GM18520 (cell line): ENCODE results near the gene YY1.
"Not testable (repeated sequence)": the region's sequence is repeated elsewhere in the genome, so short reads cannot be mapped to it uniquely, and the experiment has no call there.

Experiments used
- ATAC-seq: cut with Tn5 transposase; IDR thresholded peaks from one replicate; pipeline ENCODE4 v1.9.1; 2021; ENCODE audit not compliant: unreplicated experiment

The YY1 gene

DNA sequence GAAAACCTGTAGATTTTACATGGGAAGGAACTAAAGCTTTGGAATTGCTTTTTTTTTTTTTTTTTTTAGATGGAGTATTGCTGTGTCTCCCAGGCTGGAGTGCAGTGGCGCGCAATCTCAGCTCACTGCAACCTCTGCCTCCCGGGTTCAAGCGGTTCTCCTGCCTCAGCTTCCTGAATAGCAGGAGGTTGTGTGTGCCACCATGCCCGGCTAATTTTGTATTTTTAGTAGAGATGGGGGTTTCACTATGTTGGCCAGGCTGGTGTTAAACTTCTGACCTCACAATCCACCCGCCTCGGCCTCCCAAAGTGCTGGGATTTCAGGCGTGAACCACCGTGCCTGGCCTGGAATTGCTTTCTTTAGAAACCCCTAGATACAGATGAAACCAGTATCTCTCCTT lies 44.5 kb downstream of the YY1 start:
- not testable (repeated sequence) for ATAC-seq

- ATAC-seq, result no peak
These were observed 45.3 kb downstream of the YY1 start for GRCh38 chr14:100283984-100284881.

GRCh38 chr14:100285021-100285912 lies 46.3 kb downstream of the YY1 start:
- peak; percentile 81 for ATAC-seq

DNA sequence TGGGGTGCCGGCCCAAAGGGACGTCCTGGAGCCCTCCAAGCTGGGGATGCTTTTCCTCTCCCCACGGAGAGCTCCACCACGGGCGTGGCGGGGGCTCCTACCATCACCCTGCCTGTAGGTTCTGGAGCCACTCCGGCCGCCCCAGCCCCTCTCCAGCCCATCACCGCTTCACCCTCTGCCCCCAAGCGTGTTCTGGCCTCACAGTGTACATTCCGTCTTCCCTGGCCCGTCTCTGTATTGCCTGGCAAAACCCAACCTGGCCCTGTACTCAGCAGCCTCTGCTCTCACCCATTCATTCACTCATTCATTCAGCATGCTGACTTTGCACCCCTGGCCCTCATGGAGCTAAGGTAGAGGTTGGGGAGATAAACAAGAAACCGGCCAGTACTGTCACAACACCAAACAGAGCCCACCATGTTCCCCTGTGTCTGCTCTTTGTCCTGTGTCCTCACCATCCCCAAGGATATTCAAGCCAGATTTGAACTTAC lies 47.0 kb downstream of the YY1 start:
- ATAC-seq, result no peak

DNA sequence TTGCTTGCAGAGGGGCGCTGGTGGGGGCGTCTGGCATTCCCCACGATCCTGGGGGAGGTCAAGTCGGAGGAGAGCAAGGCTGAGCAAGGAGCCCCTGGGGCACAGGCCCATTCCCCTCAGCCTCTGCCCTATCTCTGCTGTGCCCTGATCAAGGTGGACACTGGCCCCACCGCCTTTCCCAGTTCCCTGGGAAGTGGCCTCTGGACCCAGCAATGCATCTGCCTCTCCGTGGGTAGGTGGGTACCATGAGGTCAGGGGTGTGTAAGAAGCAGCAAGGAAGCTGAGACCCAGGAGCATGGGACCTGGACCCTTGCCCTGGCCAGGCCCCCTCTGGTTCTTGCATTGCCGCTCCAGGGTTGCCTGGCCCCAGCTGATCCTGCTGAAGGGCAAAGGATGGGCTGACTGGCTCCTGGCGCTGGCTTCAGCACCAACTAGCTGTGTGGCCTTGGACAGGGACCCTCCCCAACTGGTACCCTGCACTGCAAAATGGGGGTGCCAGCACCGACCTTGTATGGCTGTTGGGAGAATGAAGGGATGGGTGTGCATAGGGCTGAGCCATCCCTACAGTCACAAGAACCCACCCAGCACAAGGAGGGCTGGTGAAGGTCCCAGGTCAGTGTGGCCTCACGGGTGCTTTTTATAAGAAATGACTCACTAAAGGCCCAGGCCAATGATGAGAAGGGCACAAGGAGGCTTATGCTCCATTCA lies 47.7 kb downstream of the YY1 start:
- no peak for ATAC-seq

DNA sequence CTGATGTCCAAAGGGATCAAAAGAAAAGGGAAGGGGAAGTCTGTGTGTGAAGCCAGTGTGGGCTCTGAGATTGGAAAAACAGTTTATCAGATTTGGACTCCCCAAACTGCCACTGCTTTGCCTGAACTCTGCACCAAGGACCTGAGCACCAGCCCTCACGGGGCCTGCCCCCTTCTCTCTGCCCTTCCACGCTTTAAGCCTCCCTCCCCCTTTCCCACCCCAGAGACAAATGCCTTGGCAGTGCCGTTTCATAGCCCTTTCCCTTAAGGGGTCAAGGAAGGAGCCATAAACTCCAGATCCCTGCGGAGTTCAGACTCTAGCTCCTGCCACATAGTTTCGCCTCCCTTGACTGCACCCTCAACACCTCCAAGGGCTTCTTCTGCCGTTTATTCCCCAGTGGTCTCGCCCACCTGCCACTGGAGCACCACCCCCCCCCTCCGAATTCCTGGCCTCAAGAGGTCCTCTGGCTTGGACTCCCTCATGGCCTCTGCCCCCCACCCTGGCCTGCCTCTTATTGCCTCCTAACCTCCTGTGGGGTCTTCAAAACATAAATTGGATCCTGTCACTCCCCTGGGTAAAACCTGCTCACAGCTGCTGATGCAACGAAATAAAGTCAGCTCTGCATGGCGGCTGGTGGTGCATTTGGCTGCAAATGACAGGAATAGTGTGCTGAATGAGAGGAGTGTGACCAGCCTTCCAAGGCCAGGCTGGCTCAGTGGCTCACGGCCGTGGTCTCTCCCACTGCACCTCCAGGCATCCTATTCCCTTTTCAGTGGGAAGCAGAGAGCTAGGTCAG lies 48.5 kb downstream of the YY1 start:
- ATAC-seq, result no peak

DNA sequence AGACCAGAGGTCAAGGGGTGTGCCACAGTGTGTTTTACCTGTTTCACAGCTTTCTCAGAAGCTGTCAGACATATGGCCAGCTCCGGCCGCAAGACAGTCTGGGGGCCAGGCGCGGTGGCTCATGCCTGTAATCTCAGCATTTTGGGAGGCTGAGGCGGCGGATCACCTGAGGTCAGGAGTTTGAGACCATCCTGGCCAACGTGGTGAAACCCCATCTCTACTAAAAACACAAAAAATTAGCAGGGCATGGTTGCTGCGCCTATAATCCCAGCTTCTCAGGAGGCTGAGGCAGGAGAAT lies 49.0 kb downstream of the YY1 start:
- ATAC-seq, result not testable (repeated sequence)

DNA sequence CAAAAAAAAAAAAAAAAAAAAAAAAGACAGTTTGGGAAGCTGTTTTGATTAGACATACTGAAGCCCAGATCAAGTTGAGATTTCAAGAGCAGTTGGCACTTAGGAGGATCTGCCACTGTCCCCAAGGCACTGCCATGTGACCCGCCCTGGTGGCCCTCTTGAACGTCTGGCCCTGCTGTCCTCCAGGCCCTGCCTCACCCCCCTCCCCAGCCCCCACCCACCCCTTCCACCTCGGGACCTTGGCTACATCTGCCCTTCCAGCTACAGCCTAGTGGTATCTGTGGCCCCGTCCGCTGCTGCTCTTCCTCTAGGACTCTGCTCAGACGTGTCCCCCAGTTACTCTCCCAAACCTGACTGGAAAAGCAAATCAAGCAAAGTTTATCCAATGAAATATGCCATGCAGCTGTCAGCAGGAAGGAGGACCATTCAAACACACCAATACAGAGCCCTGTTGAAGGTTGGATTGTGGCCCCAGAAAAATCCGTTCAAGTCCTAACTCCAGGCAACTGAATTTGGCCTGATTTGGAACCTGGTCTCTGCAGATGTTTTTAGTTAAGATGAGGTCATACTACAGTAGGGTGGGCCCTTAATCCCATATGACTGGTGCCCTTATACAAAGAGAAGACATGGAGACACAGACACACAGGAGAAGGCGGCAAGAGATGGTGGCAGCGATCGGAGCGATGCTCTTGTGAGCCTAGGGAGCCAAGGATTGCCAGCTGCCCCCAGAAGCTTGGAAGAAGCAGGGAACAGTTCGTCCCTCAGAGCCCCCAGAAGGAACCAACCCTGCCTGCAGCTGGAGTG lies 49.6 kb downstream of the YY1 start:
- ATAC-seq, result no peak

DNA sequence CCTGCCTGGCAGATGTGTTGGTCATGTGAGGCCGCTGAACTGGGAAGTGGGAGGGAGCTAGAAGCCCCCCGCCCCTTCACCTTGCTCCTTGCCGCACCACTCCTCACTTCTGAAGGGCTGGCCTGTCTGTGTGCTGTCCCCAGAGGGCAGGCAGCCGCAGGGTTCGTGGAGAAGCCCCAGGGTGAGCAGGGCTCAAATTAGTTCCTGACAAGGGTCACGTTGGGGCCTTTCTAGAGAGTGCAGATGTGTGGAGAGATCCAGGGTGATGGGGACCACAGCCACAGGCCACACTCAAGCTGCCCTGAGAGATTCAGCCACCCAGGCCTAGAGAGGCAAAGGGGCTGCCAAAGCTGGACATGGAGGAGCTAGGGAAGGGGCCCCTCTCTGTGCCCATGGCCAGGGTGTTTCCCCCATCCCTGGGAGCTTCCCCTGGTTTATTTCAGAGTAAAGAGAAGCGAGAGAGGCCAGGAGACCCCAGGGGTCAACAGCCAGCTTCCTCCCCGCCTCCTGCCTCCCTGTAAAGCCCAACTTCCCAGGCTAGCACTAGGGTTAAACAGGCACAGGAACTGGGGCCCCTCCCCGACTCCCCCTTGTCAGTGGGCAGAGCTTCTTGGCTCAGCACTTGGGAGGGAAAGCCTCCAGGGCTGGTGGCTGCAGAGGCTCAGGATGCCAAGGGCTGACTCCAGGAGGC lies 51.1 kb downstream of the YY1 start:
- no peak for ATAC-seq

GRCh38 chr14:100290607-100291304 lies 51.8 kb downstream of the YY1 start:
- no peak for ATAC-seq

- no peak for ATAC-seq
These were observed 52.5 kb downstream of the YY1 start for GRCh38 chr14:100291305-100292075.

- ATAC-seq, result no peak
These were observed 53.4 kb downstream of the YY1 start for GRCh38 chr14:100292301-100292775.

- ATAC-seq, result no peak
These were observed 54.0 kb downstream of the YY1 start for GRCh38 chr14:100292776-100293461.

DNA sequence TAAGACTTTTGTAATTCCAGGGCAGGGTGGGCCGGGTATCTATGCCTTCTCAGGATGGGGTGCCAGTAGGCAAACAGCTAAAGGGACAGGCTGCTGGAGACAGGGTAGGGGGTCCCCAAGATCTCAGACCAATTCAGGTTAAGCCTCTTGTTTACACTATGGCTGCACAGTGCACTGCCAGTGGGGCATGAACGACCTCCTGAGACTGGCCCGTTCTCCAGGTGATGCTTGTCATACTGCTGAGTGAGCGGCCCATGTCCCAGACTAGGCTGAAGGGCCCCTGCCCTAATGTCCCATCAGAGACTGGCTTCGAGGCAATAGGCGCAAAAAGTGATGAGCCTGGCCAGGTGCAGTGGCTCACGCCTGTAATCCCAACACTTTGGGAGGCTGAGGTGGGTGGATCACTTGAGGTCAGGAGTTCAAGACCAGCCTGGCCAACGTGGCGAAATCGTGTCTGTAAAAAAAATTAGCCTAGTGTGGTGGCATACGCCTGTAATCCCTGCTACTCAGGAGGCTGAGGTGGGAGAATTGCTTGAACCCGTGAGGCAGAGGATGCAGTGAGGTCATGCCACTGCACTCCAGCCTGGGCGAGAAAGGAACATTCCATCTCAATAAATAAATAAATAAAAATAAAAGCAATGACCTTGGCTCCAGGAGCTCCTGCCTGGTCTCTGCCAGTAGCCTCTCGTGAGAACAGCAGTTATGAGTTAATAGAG lies 54.7 kb downstream of the YY1 start:
- ATAC-seq, result no peak

DNA sequence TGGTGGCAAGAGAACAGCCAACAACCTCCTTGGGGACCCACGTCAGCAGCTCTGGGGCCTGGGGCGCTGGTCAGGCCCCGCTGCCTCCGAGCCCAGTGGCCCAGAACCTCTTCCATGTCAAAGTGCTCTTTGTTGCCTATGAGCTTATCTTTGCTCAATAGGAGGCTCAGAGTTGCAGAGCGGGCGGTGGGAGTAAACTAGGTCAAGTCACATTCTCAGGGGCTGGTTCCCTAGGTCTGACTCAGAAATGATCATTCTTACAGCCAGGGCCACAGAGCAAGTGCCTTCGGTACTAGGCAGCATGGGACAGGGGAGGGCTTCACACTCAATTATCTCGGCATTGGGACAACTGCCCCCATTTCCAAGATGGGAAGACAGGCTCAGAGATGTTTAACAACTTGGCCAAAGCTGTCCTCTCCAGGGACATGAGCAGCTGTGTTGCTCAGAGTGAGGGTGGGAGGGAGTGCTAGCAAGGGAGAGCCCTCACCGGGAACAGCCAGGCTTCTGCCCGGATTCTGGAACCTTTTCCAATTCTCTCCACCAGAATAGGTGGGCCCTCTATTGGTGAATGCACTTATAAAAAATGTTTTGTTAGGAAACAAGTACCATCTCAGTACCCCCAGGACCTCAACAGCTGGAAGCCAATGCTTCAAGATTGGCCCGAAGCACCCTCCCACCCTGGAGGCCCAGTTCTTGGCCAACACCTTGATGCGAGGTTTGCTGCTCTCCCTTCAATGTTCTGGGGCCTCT lies 55.4 kb downstream of the YY1 start:
- no peak for ATAC-seq

GRCh38 chr14:100294963-100295330 lies 56.0 kb downstream of the YY1 start:
- ATAC-seq, result no peak
